ENCODE results near the gene RHNO1.
"Not testable (repeated sequence)": the region's sequence is repeated elsewhere in the genome, so short reads cannot be mapped to it uniquely, and the experiment has no call there.

The RHNO1 gene

GRCh38 chr12:2860170-2860569, 16.9 kb upstream of the RHNO1 start:
- no peak for DNase-seq

GRCh38 chr12:2862876-2863275, 14.1 kb upstream of the RHNO1 start:
- no peak for DNase-seq

- DNase-seq, result not testable (repeated sequence)
Measured at GRCh38 chr12:2863402-2863801, 13.6 kb upstream of the RHNO1 start.

GRCh38 chr12:2864198-2864597, 12.8 kb upstream of the RHNO1 start:
- DNase-seq, result no peak

- not testable (repeated sequence) for DNase-seq
Measured at GRCh38 chr12:2868986-2869632, 7.9 kb upstream of the RHNO1 start.

GRCh38 chr12:2876431-2877046, 484 bp upstream of the RHNO1 start:
- DNase-seq, result peak; percentile 49

- peak; percentile 59 for DNase-seq
Measured at GRCh38 chr12:2877953-2878732, 1.1 kb downstream of the RHNO1 start.

GRCh38 chr12:2879853-2880252, 2.8 kb downstream of the RHNO1 start:
- no peak for DNase-seq

- DNase-seq, result no peak
Measured at GRCh38 chr12:2884810-2885209, 7.8 kb downstream of the RHNO1 start.

GRCh38 chr12:2886768-2887450, 9.9 kb downstream of the RHNO1 start:
- no peak for DNase-seq

GRCh38 chr12:2890001-2890387, 13.0 kb downstream of the RHNO1 start:
- DNase-seq, result no peak

- DNase-seq, result peak; percentile 98
Measured at GRCh38 chr12:2890388-2891239, 13.6 kb downstream of the RHNO1 start, which contains the start of gene TULP3. TULP3 (plus strand) TSS chr12:2890891; CDS start chr12:2890948, 57 bp downstream.

- peak; percentile 63 for DNase-seq
Measured at GRCh38 chr12:2891240-2892053, 14.4 kb downstream of the RHNO1 start.

- no peak for DNase-seq
Measured at GRCh38 chr12:2892246-2892645, 15.2 kb downstream of the RHNO1 start.

- no peak for DNase-seq
Measured at GRCh38 chr12:2893007-2893406, 16.0 kb downstream of the RHNO1 start.

GRCh38 chr12:2895051-2895451, 18.0 kb downstream of the RHNO1 start:
- DNase-seq, result no peak

GRCh38 chr12:2895511-2895910, 18.5 kb downstream of the RHNO1 start:
- no peak for DNase-seq

- no peak for DNase-seq
Measured at GRCh38 chr12:2897418-2897817, 20.4 kb downstream of the RHNO1 start.

GRCh38 chr12:2900642-2901041, 23.6 kb downstream of the RHNO1 start:
- DNase-seq, result no peak

- peak; percentile 7 for DNase-seq
Measured at GRCh38 chr12:2902272-2902880, 25.4 kb downstream of the RHNO1 start.

- no peak for DNase-seq
Measured at GRCh38 chr12:2904260-2904659, 27.2 kb downstream of the RHNO1 start.

Measured in OCI-M1 (cell line).